ENCODE data around the gene AKR1B1.

GRCh38 chr7:134469622-134470021 is 10.7 kb upstream of the AKR1B1 start:
- TF ChIP-seq EZH2 (IDR thresholded peaks at IDR 0.05; ENCODE audit: low read length, missing control alignments), result no peak
- TF ChIP-seq, protein P1, sequence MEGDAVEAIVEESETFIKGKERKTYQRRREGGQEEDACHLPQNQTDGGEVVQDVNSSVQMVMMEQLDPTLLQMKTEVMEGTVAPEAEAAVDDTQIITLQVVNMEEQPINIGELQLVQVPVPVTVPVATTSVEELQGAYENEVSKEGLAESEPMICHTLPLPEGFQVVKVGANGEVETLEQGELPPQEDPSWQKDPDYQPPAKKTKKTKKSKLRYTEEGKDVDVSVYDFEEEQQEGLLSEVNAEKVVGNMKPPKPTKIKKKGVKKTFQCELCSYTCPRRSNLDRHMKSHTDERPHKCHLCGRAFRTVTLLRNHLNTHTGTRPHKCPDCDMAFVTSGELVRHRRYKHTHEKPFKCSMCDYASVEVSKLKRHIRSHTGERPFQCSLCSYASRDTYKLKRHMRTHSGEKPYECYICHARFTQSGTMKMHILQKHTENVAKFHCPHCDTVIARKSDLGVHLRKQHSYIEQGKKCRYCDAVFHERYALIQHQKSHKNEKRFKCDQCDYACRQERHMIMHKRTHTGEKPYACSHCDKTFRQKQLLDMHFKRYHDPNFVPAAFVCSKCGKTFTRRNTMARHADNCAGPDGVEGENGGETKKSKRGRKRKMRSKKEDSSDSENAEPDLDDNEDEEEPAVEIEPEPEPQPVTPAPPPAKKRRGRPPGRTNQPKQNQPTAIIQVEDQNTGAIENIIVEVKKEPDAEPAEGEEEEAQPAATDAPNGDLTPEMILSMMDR (conservative IDR thresholded peaks at IDR 0.05 in 1 of 2, IDR thresholded peaks at IDR 0.05 in 1 of 2; ENCODE audit: low read depth in 1 of 2, low read length in 2 of 2), result no peak
